IMR-90 (cell line): ENCODE measurements around the gene MAU2. TPM values are rescaled to one million over a fixed set of nuclear protein-coding genes. Genes with fewer than 3 reads are reported as not detected.

ENCODE experiments used
- ATAC-seq: fragments of 200-7000 bp; cut with Tn5 transposase; 2 replicates; pipeline ENCODE4 v1.9.1; 2020; ENCODE audit warnings: low read depth, mild to moderate bottlenecking, moderate library complexity
- BruUV-seq: library from RNA; stranded (reverse); fragments of 400-500 nt; replicated peaks from 2 replicates; lab custom pipeline; 2021; lab: Mats Ljungman, UMichigan
- CTCF ChIA-PET: fragments of 300-600 bp; formaldehyde crosslinking; extraction: SDS; loops from one replicate; lab custom pipeline; 2021; ENCODE audit warnings: antibody characterized with exemption; lab: Yijun Ruan, JAX
- POLR2A ChIA-PET: fragments of 300-600 bp; sonication (Branson Sonifier 250); formaldehyde crosslinking; loops from one replicate; lab custom pipeline; 2022; ENCODE audit warnings: antibody characterized with exemption; ENCODE audit not compliant: unreplicated experiment; lab: Charles Lee
- DNase-seq: peaks from one replicate; pipeline ENCODE4 v3.0.0; 2013
- H2AFZ ChIP-seq: replicated peaks from 2 replicates; pipeline ENCODE3; 2013; ENCODE audit warnings: low read length, mild to moderate bottlenecking; ENCODE audit not compliant: poor library complexity
- H2AK5ac ChIP-seq: 2 replicates; pipeline ENCODE4 v1.6.1; 2013; ENCODE audit warnings: low read depth, low read length, inconsistent platforms
- H2AK9ac ChIP-seq: replicated peaks from 2 replicates; pipeline ENCODE3; 2013; ENCODE audit warnings: mild to moderate bottlenecking, low read depth, low read length, moderate library complexity; ENCODE audit not compliant: poor library complexity
- H2BK120ac ChIP-seq: 2 replicates; pipeline ENCODE4 v1.6.1; 2013; ENCODE audit warnings: low read depth, low read length, inconsistent platforms
- H2BK15ac ChIP-seq: 3 replicates; pipeline ENCODE4 v1.6.1; 2013; ENCODE audit warnings: low read depth, low read length, inconsistent platforms
- H2BK20ac ChIP-seq: 2 replicates; pipeline ENCODE4 v1.6.1; 2013; ENCODE audit warnings: low read depth, mild to moderate bottlenecking, inconsistent platforms, low read length, moderate library complexity
- H2BK5ac ChIP-seq: 2 replicates; pipeline ENCODE4 v1.6.1; 2013; ENCODE audit warnings: mild to moderate bottlenecking, low read depth, low read length, inconsistent platforms; ENCODE audit not compliant: poor library complexity, severe bottlenecking
- H3K14ac ChIP-seq: replicated peaks from 2 replicates; pipeline ENCODE4 v1.6.1; 2013; ENCODE audit warnings: low read depth, low read length, inconsistent platforms
- H3K18ac ChIP-seq: 2 replicates; pipeline ENCODE4 v1.6.1; 2013; ENCODE audit warnings: low read depth, low read length, control low read depth
- H3K23ac ChIP-seq: 2 replicates; pipeline ENCODE4 v1.6.1; 2013; ENCODE audit warnings: low read depth, low read length, inconsistent platforms
- H3K27ac ChIP-seq: 2 replicates; pipeline ENCODE4 v1.5.1; 2013; ENCODE audit warnings: mild to moderate bottlenecking, control low read depth, low read length; ENCODE audit not compliant: insufficient read depth
- H3K27me3 ChIP-seq: 2 replicates; pipeline ENCODE4 v1.6.1; 2013; ENCODE audit warnings: low read length; ENCODE audit not compliant: control insufficient read depth, insufficient read depth
- H3K36me3 ChIP-seq: 2 replicates; pipeline ENCODE4 v1.6.1; 2013; ENCODE audit warnings: low read length, mixed read lengths; ENCODE audit not compliant: control insufficient read depth, insufficient read depth
- H3K4ac ChIP-seq: 2 replicates; pipeline ENCODE4 v1.6.1; 2013; ENCODE audit warnings: low read depth, low read length, inconsistent platforms
- H3K4me1 ChIP-seq: 2 replicates; pipeline ENCODE4 v1.6.1; 2013; ENCODE audit warnings: low read length, mixed read lengths; ENCODE audit not compliant: control insufficient read depth, insufficient read depth
- H3K4me2 ChIP-seq: 2 replicates; pipeline ENCODE4 v1.6.1; 2013; ENCODE audit warnings: low read depth, mild to moderate bottlenecking, control low read depth, low read length, moderate library complexity
- H3K4me3 ChIP-seq: 2 replicates; pipeline ENCODE4 v1.5.1; 2013; ENCODE audit warnings: low read depth, mild to moderate bottlenecking, control low read depth, low read length, moderate library complexity; ENCODE audit not compliant: insufficient read depth
- H3K56ac ChIP-seq: 2 replicates; pipeline ENCODE4 v1.6.1; 2013; ENCODE audit warnings: low read length, inconsistent platforms; ENCODE audit not compliant: insufficient read depth; ENCODE audit errors: extremely low read depth
- H3K79me1 ChIP-seq, 2 experiments: 2 replicates each; pipeline ENCODE4 v1.6.1; 2013; ENCODE audit warnings: low read length in 2 of 2, inconsistent platforms in 1 of 2, low read depth in 1 of 2
- H3K9ac ChIP-seq: 2 replicates; pipeline ENCODE4 v1.6.1; 2013; ENCODE audit warnings: low read depth, low read length, control low read depth
- H3K9me1 ChIP-seq: 2 replicates; pipeline ENCODE4 v1.6.1; 2013; ENCODE audit warnings: low read length, inconsistent platforms; ENCODE audit not compliant: insufficient read depth
- H3K9me3 ChIP-seq: 2 replicates; pipeline ENCODE4 v1.6.1; 2013; ENCODE audit warnings: low read length; ENCODE audit not compliant: control insufficient read depth, insufficient read depth
- H4K20me1 ChIP-seq: 2 replicates; pipeline ENCODE4 v1.6.1; 2013; ENCODE audit warnings: low read length, inconsistent platforms; ENCODE audit not compliant: insufficient read depth
- H4K5ac ChIP-seq: 2 replicates; pipeline ENCODE4 v1.6.1; 2013; ENCODE audit warnings: mild to moderate bottlenecking, low read depth, low read length, control low read depth
- H4K8ac ChIP-seq, 2 experiments: 2 replicates each; pipeline ENCODE4 v1.6.1; 2013; ENCODE audit warnings: low read depth in 2 of 2, low read length in 2 of 2, control low read depth in 1 of 2, inconsistent platforms in 1 of 2
- H4K91ac ChIP-seq: 2 replicates; pipeline ENCODE4 v1.6.1; 2013; ENCODE audit warnings: low read depth, low read length, inconsistent platforms; ENCODE audit not compliant: insufficient read depth
- BHLHE40 ChIP-seq: fragments of 150-350 bp; IDR thresholded peaks from 2 replicates; pipeline ENCODE4 v1.6.1; 2016; ENCODE audit warnings: mild to moderate bottlenecking, low read depth, low read length
- CEBPB ChIP-seq: IDR thresholded peaks from 2 replicates; pipeline ENCODE4 v1.6.1; 2012; ENCODE audit warnings: low read depth, low read length, improper control_type of control experiment
- CHD1 ChIP-seq: IDR thresholded peaks from 2 replicates; pipeline ENCODE4 v1.6.1; 2012; ENCODE audit warnings: low read depth, low read length, improper control_type of control experiment
- CTCF ChIP-seq: conservative IDR thresholded peaks from 2 replicates; pipeline ENCODE4 v1.5.1; 2012; ENCODE audit warnings: mild to moderate bottlenecking, low read depth, low read length, improper control_type of control experiment
- ELK1 ChIP-seq: fragments of 150-350 bp; IDR thresholded peaks from 2 replicates; pipeline ENCODE4 v1.6.1; 2016; ENCODE audit warnings: low read depth, mild to moderate bottlenecking, low read length, moderate library complexity, borderline replicate concordance
- FOS ChIP-seq: fragments of 150-350 bp; IDR thresholded peaks from 2 replicates; pipeline ENCODE4 v1.6.1; 2016; ENCODE audit warnings: low read depth, low read length
- MAFK ChIP-seq: IDR thresholded peaks from 2 replicates; pipeline ENCODE4 v1.6.1; 2012; ENCODE audit warnings: low read depth, low read length, improper control_type of control experiment
- MAZ ChIP-seq: IDR thresholded peaks from 2 replicates; pipeline ENCODE4 v1.6.1; 2012; ENCODE audit warnings: low read depth, mild to moderate bottlenecking, low read length, improper control_type of control experiment, moderate library complexity, borderline replicate concordance
- MXI1 ChIP-seq: IDR thresholded peaks from 2 replicates; pipeline ENCODE4 v1.6.1; 2012; ENCODE audit warnings: low read depth, mild to moderate bottlenecking, low read length, moderate library complexity, borderline replicate concordance
- NFE2L2 ChIP-seq: fragments of 150-350 bp; IDR thresholded peaks from 2 replicates; pipeline ENCODE4 v1.6.1; 2016; ENCODE audit warnings: low read depth, mild to moderate bottlenecking, low read length
- POLR2A ChIP-seq: IDR thresholded peaks from 2 replicates; pipeline ENCODE4 v1.6.1; 2012; ENCODE audit warnings: mild to moderate bottlenecking, low read depth, low read length
- RAD21 ChIP-seq: IDR thresholded peaks from 2 replicates; pipeline ENCODE4 v1.6.1; 2012; ENCODE audit warnings: low read length, improper control_type of control experiment
- RCOR1 ChIP-seq: IDR thresholded peaks from 2 replicates; pipeline ENCODE4 v1.6.1; 2012; ENCODE audit warnings: mild to moderate bottlenecking, low read length, improper control_type of control experiment; ENCODE audit not compliant: insufficient replicate concordance
- RFX5 ChIP-seq: IDR thresholded peaks from 2 replicates; pipeline ENCODE4 v1.8.0; 2012; ENCODE audit warnings: low read depth, mild to moderate bottlenecking, low read length, moderate library complexity
- SMC3 ChIP-seq: fragments of 150-350 bp; IDR thresholded peaks from 2 replicates; pipeline ENCODE4 v1.6.1; 2016; ENCODE audit warnings: low read depth, mild to moderate bottlenecking, antibody characterized with exemption, low read length, moderate library complexity
- WGBS, 2 experiments: methylation state at CpG; one replicate each; pipeline versions ENCODE4 v1.1.5 to v1.1.7; 2013; ENCODE audit warnings: missing lambda C conversion rate in 2 of 2; ENCODE audit not compliant: insufficient read length in 1 of 2; ENCODE audit errors: extremely low coverage in 2 of 2; 5-methylcytosine and 5-hydroxymethylcytosine counted together
- dilution Hi-C: fragments of 300-500 bp; cut with HindIII; formaldehyde crosslinking; loops from one replicate; pipeline ENCODE4 v1.14.3; 2018; ENCODE audit warnings: low sequenced_read_pairs; ENCODE audit not compliant: unreplicated experiment
- in situ Hi-C: fragments of 300-500 bp; cut with MboI; formaldehyde crosslinking; loops from 3 replicates; pipeline ENCODE4 v1.14.3; 2019; ENCODE audit warnings: low sequenced_read_pairs, inconsistent platforms, mixed read lengths
- intact Hi-C: fragments of 100-400 bp; cut with micrococcal nuclease; formaldehyde crosslinking; loops from 2 replicates; pipeline ENCODE4 v1.10.0; 2022
- polyA plus RNA-seq, 3 experiments: library from polyadenylated mRNA; depleted of rRNA; stranded (reverse); fragments of >200 nt; gene quantifications; 2 replicates each; pipeline ENCODE4 v1.2.3, GENCODE V29; 2012; ENCODE audit warnings: low replicate concordance in 1 of 3
- total RNA-seq: library from RNA; depleted of rRNA; stranded (reverse); fragments of >200 nt; gene quantifications from 2 replicates; pipeline ENCODE4 v1.2.3, GENCODE V29; 2012
- TF ChIP-seq, protein P1 (sequence below): fragments of 150-350 bp; IDR thresholded peaks from 2 replicates; pipeline ENCODE4 v1.6.1; 2017; ENCODE audit warnings: mild to moderate bottlenecking, antibody characterized with exemption, low read length, low read depth

MAU2 gene
- total and polyA plus RNA-seq, 2 of the 4 experiments (the other 2 are of a cell fraction) = 24.6 to 31.1 TPM

- Histone ChIP-seq H3K27ac (no peak overlapping the region), H2AK5ac (no peak overlapping the region), H4K5ac (no peak overlapping the region), H3K79me1 (peaks cover 0 to 14% of the 10 kb centered on the region in 2 experiments; a peak in 2 of 4 replicates), H3K9me1 (no peaks in the 10 kb centered on the region), H3K4ac (no peak overlapping the region), H2AFZ (no peak overlapping the region), H2BK5ac (no peak overlapping the region), H4K91ac (no peak overlapping the region), H3K9ac (no peak overlapping the region), H3K14ac (no peak overlapping the region), H3K4me1 (no peaks in the 10 kb centered on the region), H4K20me1 (peaks cover 17% of the 10 kb centered on the region), H4K8ac (no peak overlapping the region), H3K27me3 (no peaks in the 10 kb centered on the region), H2BK20ac (no peak overlapping the region), H2BK15ac (no peak overlapping the region), H3K23ac (no peak overlapping the region), H3K18ac (no peak overlapping the region), H2AK9ac (no peak overlapping the region), H3K4me3 (no peak overlapping the region), H3K9me3 (no peaks in the 10 kb centered on the region), H2BK120ac (no peak overlapping the region), H3K36me3 (peaks cover 81% of the 10 kb centered on the region), H3K4me2 (no peak overlapping the region), H3K56ac (no peak overlapping the region)
- ATAC-seq = no peak
- in situ Hi-C loops = no loop called here
- ChIA-PET CTCF (no interaction called here), POLR2A (no interaction called here)
- no TSS peak for BruUV-seq
- WGBS, 2 experiments = 94% methylated on average over 13 of the region's 21 CpGs; no CpG with 5 or more reads in 1 of the 2 experiments
- DNase-seq = no peak
- intact Hi-C loops = no loop called here
- TF ChIP-seq POLR2A (no peak), MAFK (no peak), ELK1 (no peak), BHLHE40 (no peak), RFX5 (no peak), SMC3 (no peak), RCOR1 (no peak), FOS (no peak), NFE2L2 (no peak), MAZ (no peak), RAD21 (no peak), MXI1 (no peak), CHD1 (no peak), CEBPB (no peak), CTCF (no peak)
- TF ChIP-seq, protein P1, sequence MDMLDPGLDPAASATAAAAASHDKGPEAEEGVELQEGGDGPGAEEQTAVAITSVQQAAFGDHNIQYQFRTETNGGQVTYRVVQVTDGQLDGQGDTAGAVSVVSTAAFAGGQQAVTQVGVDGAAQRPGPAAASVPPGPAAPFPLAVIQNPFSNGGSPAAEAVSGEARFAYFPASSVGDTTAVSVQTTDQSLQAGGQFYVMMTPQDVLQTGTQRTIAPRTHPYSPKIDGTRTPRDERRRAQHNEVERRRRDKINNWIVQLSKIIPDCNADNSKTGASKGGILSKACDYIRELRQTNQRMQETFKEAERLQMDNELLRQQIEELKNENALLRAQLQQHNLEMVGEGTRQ = no peak
- dilution Hi-C loops = no loop called here
These were observed 24.6 kb downstream of the MAU2 start for GRCh38 chr19:19345232-19345631.
